ENCODE data around the gene DMXL2.
A peak's percentile ranks its signal among the peaks of the same experiment; 100 is the strongest.
"Not testable (repeated sequence)": the region's sequence is repeated elsewhere in the genome, so short reads cannot be mapped to it uniquely, and the experiment has no call there.

DMXL2 gene, protein sequence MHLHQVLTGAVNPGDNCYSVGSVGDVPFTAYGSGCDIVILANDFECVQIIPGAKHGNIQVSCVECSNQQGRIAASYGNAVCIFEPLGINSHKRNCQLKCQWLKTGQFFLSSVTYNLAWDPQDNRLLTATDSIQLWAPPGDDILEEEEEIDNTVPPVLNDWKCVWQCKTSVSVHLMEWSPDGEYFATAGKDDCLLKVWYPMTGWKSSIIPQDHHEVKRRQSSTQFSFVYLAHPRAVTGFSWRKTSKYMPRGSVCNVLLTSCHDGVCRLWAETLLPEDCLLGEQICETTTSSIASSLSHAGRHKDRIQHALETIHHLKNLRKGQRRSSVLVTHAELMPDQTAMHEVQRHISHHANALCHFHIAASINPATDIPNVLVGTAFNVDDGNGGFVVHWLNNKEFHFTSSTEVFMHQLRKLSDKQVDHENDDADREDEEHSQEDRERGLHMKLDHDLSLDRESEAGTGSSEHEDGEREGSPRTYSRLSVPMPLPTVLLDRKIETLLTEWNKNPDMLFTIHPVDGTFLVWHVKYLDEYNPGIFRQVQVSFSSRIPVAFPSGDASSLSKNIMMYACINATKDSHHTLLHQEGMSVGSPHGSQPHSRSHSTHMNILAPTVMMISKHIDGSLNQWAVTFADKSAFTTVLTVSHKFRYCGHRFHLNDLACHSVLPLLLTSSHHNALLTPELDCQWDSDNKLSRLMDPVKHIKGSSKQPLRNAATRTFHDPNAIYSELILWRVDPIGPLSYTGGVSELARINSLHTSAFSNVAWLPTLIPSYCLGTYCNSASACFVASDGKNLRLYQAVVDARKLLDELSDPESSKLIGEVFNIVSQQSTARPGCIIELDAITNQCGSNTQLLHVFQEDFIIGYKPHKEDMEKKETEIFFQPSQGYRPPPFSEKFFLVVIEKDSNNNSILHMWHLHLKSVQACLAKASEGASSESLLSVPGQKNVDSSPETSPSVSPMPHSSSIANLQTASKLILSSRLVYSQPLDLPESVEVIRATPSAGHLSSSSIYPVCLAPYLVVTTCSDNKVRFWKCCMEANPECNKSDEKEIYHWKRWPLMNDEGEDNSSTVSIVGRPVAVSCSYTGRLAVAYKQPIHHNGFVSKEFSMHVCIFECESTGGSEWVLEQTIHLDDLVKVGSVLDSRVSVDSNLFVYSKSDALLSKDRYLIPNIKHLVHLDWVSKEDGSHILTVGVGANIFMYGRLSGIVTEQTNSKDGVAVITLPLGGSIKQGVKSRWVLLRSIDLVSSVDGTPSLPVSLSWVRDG (N-terminal part only)

DNA sequence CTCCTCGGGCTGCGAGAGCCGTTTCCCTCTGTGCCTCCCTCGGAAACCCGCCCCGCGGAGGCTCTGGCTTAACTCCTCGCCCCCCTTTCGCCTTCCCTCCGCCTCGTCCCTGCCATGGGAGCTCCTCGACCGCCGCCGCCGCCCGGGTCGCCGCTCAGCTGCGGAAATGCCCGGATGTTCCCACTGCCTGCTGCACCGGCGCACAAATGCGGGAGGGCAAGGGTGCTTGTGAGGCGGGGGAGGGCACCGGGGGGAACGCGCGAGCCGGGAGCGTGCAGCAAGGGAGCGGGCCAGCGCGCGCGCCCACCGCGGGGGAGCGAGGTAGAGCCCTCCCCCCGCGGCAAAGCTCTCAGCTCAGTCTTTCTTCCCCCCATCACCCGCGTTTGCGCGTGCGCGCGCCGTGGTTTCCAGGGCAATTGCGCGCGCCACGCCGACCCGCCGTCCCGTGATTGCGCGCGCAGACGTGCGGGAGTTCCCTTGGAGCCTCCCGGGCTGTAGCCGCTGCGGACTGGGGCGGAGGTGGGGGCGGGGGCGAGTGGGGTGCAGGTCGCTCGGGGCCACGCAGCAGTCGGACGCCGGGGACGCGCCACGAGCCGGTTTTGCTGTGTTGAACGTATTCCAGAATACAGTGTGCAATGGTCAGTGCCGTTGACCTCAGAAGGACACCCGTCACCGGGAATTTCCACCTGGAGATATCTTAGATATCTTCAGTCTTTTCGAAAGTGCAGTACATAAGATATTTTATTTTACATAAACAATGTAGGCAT is at the start of gene DMXL2:
TSS of gene DMXL2 (minus strand) at position 168 of the 767 bp plus-strand sequence. CDS start 226 bp downstream, outside the sequence.
- peak; percentile 84 for DNase-seq
- in situ Hi-C loops (cut with HindIII; ENCODE audit: low pct_ligation_motif_present, low pct_unique_long_range_greater_than_20kb, low sequenced_read_pairs), result no loop called here

DNA sequence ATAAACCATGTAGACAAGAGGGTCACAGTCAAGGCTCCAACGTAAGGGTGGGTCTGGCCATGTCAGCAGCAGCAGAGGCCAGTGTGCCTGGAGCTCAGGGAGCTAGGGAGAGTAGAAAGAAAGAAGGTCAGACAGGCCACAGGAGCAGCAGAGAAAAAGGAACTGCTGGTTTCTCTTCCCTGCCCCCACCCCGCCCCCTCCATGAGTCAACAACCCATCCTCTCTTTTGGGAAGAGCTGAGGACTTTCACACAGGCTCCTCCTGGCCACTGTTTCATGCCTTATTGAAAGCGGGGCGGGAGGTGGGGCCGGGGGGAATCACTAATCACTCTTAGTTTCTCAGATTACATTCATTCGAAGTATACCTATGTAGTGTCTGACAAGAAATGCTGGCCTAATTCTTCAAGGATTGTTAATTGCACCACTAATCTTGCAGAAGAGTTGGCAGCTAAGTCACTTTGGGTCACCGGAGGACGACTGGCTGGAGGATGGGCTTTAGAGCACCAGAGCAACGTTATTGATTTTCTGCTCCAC is 49.6 kb upstream of the DMXL2 start:
- in situ Hi-C loops (cut with HindIII; ENCODE audit: low pct_ligation_motif_present, low pct_unique_long_range_greater_than_20kb, low sequenced_read_pairs), result loop anchor here (25.0 kb wide), 1 partner anchor 90 kb away; the partner anchor contains the start of gene TMOD2
- DNase-seq, result no peak

DNA sequence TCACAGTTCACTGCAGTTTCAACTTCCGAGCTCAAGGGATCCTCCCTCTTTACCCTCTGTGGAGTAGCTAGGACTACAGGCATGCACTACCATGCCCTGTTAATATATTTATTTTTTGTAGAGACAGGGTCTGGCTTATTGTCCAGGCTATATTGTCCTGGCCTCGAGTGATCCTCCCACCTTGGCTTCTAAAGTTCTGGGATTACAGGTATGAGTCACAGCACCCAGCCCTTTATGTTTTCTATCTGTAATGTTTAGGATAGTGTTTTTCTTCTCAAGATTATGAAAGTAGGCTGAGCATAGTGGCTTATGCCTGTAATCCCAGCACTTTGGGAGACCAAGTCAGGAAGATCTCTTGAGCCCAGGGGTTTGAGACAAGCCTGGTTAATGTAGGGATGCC is 46.8 kb upstream of the DMXL2 start:
- no peak for DNase-seq
- in situ Hi-C loops (cut with HindIII; ENCODE audit: low pct_ligation_motif_present, low pct_unique_long_range_greater_than_20kb, low sequenced_read_pairs), result loop anchor here (25.0 kb wide), 1 partner anchor 93 kb away; the partner anchor contains the start of gene TMOD2

DNA sequence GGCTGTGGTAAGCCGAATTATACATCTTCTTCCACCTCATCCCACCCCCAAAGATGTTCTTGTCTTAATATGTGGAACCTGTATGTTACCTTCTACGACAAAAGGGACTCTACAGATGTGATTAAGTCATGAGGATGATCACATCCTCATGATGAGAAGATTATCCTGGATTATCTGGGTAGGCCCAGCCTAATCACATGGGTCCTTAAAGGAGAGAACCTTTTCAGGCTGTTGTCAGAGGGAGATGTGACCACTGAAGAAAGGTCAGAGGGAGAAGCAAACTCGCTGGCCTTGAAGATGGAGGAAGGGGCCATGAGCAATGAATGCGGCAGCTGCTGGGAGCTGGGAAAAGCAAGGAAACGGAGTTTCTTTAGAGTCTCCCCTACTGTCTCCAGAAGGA is 45.9 kb upstream of the DMXL2 start:
- in situ Hi-C loops (cut with HindIII; ENCODE audit: low pct_ligation_motif_present, low pct_unique_long_range_greater_than_20kb, low sequenced_read_pairs), result loop anchor here (25.0 kb wide), 1 partner anchor 94 kb away; the partner anchor contains the start of gene TMOD2
- DNase-seq, result no peak

DNA sequence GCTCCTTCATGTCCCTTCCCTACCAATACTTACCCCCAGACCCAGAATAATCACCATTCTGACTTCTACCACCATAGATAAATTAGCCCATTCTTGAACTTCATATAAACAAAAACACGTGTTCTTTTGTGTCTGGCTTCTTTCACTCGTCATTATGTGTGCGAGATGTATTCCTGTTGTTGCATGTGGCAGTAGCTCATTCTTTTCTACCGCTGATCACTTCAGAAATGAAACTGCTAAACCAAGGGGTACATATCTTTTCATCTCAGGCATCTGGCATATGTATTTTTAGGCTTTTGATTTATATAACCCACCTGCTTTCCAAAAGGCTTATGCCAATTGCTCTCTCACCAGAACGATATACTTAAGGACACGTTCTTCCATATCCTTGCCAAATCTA is 44.9 kb upstream of the DMXL2 start:
- no peak for DNase-seq
- in situ Hi-C loops (cut with HindIII; ENCODE audit: low pct_ligation_motif_present, low pct_unique_long_range_greater_than_20kb, low sequenced_read_pairs), result loop anchor here (25.0 kb wide), 1 partner anchor 95 kb away; the partner anchor contains the start of gene TMOD2

DNA sequence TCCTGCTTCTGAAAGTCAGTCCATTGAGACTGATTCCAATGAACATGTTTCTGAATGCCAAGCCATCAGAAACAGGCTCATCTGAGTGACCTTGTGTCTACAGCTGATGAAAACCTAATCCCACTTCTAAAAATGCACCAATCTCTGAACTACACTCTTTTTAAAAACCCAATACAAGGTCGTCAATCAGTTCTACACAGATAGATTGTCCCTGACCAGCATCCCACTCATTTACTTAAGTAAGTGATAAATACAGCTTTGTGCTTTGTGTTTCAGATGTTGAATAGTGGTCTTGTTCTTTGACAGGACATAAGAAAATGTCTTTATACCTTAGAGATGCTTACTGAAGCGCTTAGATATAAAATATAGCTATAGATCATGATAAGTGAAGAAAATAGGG is 38.5 kb upstream of the DMXL2 start:
- DNase-seq, result no peak
- in situ Hi-C loops (cut with HindIII; ENCODE audit: low pct_ligation_motif_present, low pct_unique_long_range_greater_than_20kb, low sequenced_read_pairs), result loop anchor here (25.0 kb wide), 1 partner anchor 101 kb away; the partner anchor contains the start of gene TMOD2

DNA sequence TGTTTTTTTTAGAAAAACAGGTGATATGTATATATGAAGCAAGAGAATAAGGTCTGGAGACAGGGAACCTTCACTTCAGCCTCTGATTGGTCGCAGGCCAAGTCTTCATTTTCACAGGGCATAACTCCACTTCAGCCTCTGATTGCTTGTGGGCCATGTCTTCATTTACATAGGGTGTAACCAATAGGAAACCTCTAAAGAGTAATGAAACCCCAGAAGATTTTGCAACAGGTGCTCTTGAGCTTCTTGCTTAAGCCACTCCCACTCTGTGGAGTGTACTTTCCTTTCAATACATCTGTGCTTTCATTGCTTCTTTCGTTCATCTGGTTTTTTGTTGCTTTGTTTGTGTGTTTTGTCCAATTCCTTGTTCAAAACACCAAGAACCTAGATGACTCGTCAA is 36.1 kb upstream of the DMXL2 start:
- in situ Hi-C loops (cut with HindIII; ENCODE audit: low pct_ligation_motif_present, low pct_unique_long_range_greater_than_20kb, low sequenced_read_pairs), result loop anchor here (25.0 kb wide), 1 partner anchor 104 kb away; the partner anchor contains the start of gene TMOD2
- no peak for DNase-seq

DNA sequence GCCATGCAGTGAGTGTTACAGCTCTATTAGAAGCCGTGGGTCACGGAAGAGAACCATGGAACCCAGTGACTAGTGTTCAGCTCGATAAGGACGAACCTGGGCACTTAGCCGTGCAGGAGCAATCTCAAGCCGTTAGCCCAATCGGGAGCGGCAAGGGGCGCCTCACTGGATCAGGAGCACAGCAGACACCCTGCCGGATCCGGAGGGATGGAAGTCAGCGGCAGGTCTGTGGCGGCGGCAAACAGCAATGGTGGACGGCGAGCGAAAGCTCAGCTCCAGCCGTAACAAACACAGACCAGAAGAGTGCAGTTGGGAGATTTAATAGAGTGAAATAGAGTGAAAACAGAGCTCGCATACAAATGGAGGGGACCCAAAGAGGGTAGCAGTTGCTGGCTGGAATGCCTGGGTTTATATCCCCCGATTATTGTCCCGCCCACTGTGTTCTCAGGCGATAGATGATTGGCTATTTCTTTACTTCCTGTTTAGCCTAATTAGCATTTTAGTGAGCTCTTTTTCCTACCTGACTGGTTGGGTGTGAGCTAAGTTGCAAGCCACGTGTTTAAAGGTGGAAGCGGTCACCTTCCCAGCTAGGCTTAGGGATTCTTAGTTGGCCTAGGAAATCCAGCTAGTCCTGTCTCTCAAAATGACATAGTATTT is 33.0 kb upstream of the DMXL2 start:
- not testable (repeated sequence) for DNase-seq
- in situ Hi-C loops (cut with HindIII; ENCODE audit: low pct_ligation_motif_present, low pct_unique_long_range_greater_than_20kb, low sequenced_read_pairs), result loop anchor here (25.0 kb wide), 1 partner anchor 107 kb away; the partner anchor contains the start of gene TMOD2

DNA sequence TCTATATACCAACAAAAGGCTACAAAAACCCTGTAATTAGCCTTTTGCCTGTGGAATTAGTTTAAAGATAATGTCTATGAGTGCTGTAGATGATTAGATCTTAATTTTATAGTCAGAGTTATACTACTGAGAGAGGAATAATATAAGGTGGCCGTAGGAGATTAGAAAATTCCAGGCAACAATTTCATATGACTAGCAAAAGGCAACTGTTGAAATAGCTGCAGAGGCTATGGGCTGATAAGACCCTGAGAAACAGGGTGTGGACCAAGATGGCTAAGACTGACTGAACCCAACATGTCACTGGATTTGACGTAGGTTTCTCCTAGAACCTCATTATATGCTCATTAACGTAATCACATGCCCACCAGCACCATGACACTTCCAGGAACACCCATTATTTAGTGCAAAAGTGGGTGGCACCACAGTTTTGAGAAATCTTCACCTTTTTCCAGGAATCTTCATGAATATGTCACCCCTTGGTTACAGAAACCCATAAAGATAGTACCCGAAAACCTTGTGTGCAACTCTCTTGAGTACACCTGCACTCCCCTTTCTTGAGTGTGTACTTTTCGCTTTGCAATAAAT is 29.6 kb upstream of the DMXL2 start:
- no peak for DNase-seq
- in situ Hi-C loops (cut with HindIII; ENCODE audit: low pct_ligation_motif_present, low pct_unique_long_range_greater_than_20kb, low sequenced_read_pairs), result loop anchor here (25.0 kb wide), 1 partner anchor 110 kb away; the partner anchor contains the start of gene TMOD2

DNA sequence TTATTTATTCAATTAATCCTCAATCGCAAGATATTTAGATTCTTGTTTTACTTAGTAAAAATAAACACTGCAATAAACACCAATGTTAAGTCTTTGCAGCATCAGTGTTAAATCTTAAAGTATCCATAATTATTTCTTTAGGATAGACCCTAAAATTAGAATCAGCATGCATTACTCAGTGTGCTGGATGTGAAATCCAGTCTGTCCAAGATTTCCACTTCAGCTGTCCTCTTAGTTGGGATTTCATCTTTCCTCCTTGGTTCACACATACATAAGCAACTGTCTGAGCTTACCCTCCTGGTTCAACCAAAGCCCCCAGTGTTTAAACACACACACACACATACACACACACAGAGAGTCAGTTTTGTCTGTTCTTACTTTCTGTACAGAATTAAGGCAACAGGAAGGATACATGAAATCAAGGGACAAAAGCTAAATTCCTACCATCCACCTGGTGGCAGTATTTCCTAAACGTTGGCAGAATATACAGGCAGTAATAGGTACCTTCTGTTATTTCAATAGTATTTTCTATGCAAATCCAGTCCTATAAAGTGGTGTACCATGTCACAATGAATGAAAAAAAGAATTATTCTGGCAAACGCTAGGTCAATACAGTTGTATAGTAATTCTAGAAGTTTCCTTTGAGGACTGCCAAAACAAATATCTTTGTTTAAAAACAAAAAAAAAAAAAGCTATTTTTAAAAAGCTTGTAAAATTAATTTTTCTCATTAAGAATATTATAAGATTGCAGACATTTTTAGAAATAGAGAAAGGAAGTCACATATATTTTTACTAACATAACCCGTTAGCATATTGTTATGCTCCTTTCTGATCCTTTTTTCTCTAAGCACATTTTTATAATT is 27.3 kb upstream of the DMXL2 start:
- in situ Hi-C loops (cut with HindIII; ENCODE audit: low pct_ligation_motif_present, low pct_unique_long_range_greater_than_20kb, low sequenced_read_pairs), result loop anchor here (25.0 kb wide), 1 partner anchor 112 kb away; the partner anchor contains the start of gene TMOD2
- DNase-seq, result peak; percentile 74

DNA sequence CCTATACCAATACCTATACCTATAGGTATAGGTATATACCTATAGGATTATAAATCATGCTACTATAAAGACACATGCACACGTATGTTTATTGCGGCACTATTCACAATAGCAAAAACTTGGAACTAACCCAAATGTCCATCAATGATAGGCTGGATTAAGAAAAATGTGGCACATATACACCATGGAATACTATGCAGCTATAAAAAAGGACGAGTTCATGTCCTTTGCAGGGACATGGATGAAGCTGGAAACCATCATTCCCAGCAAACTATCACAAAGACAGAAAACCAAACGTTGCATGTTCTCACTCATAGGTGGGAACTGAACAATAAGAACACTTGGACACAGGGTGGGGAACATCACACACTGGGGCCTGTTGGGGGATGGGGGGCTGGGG is 26.1 kb upstream of the DMXL2 start:
- in situ Hi-C loops (cut with HindIII; ENCODE audit: low pct_ligation_motif_present, low pct_unique_long_range_greater_than_20kb, low sequenced_read_pairs); DNase-seq: not testable (repeated sequence)

DNA sequence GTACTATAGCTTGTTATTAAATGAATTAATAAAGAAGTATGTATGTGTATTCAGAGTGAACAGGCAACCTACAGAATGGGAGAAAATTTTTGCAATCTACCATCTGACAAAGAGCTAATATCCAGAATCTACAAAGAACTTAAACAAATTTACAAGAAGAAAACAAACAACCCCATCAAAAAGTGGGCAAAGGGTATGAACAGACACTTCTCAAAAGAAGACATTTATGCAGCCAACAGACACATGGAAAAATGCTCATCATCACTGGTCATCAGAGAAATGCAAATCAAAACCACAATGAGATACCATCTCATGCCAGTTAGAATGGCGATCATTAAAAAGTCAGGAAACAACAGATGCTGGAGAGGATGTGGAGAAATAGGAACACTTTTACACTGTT is 25.5 kb upstream of the DMXL2 start:
- in situ Hi-C loops (cut with HindIII; ENCODE audit: low pct_ligation_motif_present, low pct_unique_long_range_greater_than_20kb, low sequenced_read_pairs); DNase-seq: not testable (repeated sequence)

DNA sequence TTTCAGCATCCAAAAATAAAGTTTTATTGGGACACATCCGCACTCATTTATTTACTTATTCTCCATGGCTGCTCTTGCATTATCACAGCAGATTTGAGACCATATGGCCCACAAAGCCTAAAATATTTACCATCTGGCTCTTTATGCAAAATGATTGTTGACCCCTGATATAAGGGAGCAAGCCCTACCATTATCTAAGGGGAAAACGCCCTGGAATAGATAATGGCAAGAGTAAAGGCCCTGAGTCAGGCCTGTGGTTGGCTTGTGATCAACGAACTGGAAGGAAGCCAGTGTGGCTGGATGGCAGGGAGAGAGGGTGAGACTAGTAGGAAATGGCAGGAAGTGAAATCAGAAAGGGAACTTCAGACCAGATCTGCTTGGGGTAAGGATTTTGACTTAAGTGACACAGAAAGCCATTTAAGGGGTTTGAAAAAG is 24.6 kb upstream of the DMXL2 start:
- peak; percentile 75 for DNase-seq
- in situ Hi-C loops (cut with HindIII; ENCODE audit: low pct_ligation_motif_present, low pct_unique_long_range_greater_than_20kb, low sequenced_read_pairs), result no loop called here

DNA sequence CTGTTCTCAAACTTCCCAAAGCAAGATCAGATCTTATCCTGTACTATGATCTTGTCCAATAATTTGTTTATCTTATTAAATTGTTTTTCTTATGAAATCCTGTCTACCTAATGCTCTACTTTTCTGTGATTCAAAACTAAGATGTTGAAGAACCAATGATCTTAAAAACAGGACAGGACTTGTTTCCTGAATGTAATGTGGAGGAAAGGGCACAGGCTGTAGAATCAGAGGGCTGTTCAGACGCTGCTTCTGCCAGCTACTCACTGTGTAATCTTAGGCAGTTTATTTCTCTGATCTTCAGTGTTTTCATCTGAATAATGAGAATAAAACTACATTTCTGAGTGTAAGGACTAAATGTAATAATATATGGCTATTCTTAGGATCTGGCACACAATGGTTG is 20.1 kb upstream of the DMXL2 start:
- in situ Hi-C loops (cut with HindIII; ENCODE audit: low pct_ligation_motif_present, low pct_unique_long_range_greater_than_20kb, low sequenced_read_pairs), result no loop called here
- no peak for DNase-seq

DNA sequence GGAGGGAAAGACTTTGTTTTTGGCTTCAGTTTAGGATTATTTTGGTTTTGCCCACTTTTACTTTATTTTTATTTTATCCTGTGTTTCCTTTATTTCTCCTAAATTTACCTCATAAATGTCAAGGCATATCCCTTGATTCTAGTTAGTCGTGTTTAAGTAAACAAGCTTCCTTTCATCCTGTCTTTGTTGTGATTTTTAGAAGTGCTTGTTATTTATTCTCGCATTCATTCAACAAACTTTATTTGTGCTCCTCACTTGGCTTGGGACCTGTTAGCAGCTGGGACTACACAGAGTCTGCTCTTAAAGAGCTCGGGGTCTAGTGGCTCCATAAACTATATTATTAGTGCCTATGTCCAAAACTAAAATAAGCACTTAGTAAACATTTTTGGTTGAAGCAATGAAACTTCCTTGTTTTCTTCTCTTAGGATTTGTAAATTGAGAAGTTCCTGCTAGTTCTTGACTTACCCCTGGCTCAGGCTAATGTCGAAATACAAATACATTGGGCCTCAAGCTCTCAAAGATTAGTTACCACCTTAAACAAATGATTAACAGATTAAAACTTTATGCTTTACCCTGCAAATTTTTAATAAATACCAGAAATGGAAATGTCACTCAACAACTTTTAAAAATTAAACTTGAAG is 19.0 kb upstream of the DMXL2 start:
- in situ Hi-C loops (cut with HindIII; ENCODE audit: low pct_ligation_motif_present, low pct_unique_long_range_greater_than_20kb, low sequenced_read_pairs), result no loop called here

More for the DNA sequence above, 19.0 kb upstream of the DMXL2 start:
- DNase-seq, result no peak

Measured in ACHN (cell line).